ENCODE data around the gene PPM1H.
"Not testable (repeated sequence)": the region's sequence is repeated elsewhere in the genome, so short reads cannot be mapped to it uniquely, and the experiment has no call there.

DNA sequence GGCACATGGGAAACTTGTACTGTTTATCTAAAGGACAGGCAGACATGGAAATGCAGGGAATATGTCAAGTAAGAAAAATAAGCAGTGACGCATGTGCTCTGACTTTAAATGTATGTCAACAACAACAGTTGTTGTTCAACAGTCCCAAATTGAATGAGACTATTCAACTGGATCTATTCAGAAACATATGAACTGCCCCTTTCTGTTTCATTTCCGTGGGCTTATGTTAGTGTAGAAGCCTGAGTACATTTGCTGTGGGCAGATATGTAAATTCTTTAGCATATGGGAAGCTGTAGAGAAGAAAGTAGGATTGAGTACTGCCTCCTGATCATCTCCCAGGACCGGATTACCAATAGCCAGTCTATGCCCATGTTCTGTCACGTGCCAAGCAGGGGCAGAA lies 7.4 kb upstream of the PPM1H start:
- TF ChIP-seq, protein P1, sequence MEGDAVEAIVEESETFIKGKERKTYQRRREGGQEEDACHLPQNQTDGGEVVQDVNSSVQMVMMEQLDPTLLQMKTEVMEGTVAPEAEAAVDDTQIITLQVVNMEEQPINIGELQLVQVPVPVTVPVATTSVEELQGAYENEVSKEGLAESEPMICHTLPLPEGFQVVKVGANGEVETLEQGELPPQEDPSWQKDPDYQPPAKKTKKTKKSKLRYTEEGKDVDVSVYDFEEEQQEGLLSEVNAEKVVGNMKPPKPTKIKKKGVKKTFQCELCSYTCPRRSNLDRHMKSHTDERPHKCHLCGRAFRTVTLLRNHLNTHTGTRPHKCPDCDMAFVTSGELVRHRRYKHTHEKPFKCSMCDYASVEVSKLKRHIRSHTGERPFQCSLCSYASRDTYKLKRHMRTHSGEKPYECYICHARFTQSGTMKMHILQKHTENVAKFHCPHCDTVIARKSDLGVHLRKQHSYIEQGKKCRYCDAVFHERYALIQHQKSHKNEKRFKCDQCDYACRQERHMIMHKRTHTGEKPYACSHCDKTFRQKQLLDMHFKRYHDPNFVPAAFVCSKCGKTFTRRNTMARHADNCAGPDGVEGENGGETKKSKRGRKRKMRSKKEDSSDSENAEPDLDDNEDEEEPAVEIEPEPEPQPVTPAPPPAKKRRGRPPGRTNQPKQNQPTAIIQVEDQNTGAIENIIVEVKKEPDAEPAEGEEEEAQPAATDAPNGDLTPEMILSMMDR (IDR thresholded peaks at IDR 0.05): not testable (repeated sequence)
- not testable (repeated sequence) for TF ChIP-seq POLR2AphosphoS5 (IDR thresholded peaks at IDR 0.05)

Measured in sigmoid colon (tissue), 4 donors.